ENCODE data around the gene NAIF1.
"Not testable (repeated sequence)": the region's sequence is repeated elsewhere in the genome, so short reads cannot be mapped to it uniquely, and the experiment has no call there.

- not testable (repeated sequence) for TF ChIP-seq CTCF (IDR thresholded peaks at IDR 0.05 in 2 of 3, conservative IDR thresholded peaks at IDR 0.05 in 1 of 3; ENCODE audit: borderline replicate concordance in 1 of 3, insufficient read depth in 1 of 3, low read depth in 2 of 3, low read length in 2 of 3); JUND (IDR thresholded peaks at IDR 0.05); POLR2AphosphoS5 (IDR thresholded peaks at IDR 0.05; ENCODE audit: low read depth, low read length)
Observed at GRCh38 chr9:128071475-128071874, 4.4 kb upstream of the NAIF1 start.

Measured in HCT116 (cell line).